Measurements from ENCODE around the gene ACTR8. TPM values are rescaled to one million over a fixed set of nuclear protein-coding genes. Genes with fewer than 3 reads are reported as not detected.
"Not testable (repeated sequence)": the region's sequence is repeated elsewhere in the genome, so short reads cannot be mapped to it uniquely, and the experiment has no call there.

The ACTR8 gene
- 27.1 and 38.9 TPM in 2 replicates for total RNA-seq (2014; rRNA removed; shearing (Covaris generic))

- peak; percentile 83 for DNase-seq (ENCODE audit: low read depth)
These were observed at the start of gene ACTR8 for GRCh38 chr3:53881691-53882593. Gene ACTR8 (minus strand): TSS chr3:53882152. CDS start chr3:53882101, 51 bp downstream.

DNA sequence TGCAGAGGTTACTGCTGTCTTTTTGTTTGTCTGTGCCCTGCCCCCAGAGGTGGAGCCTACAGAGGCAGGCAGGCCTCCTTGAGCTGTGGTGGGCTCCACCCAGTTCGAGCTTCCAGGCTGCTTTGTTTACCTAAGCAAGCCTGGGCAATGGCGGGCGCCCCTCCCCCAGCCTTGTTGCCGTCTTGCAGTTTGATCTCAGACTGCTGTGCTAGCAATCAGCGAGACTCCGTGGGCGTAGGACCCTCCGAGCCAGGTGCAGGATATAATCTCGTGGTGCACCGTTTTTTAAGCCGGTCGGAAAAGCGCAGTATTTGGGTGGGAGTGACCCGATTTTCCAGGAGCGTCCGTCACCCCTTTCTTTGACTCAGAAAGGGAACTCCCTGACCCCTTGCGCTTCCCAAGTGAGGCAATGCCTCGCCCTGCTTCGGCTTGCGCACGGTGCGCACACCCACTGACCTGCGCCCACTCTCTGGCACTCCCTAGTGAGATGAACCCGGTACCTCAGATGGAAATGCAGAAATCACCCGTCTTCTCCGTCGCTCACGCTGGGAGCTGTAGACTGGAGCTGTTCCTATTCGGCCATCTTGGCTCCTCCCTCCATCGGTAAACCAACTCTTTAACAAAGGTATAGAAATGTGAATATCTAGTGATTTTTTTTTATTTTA lies 45.4 kb upstream of the ACTR8 start:
- not testable (repeated sequence) for DNase-seq (ENCODE audit: low read depth)

- DNase-seq (ENCODE audit: low read depth), result no peak
These were observed 39.3 kb upstream of the ACTR8 start for GRCh38 chr3:53921296-53921695.

GRCh38 chr3:53919741-53920140 lies 37.8 kb upstream of the ACTR8 start:
- no peak for DNase-seq (ENCODE audit: low read depth)

- no peak for DNase-seq (ENCODE audit: low read depth)
These were observed 31.4 kb upstream of the ACTR8 start for GRCh38 chr3:53913401-53913800.

- no peak for DNase-seq (ENCODE audit: low read depth)
These were observed 20.8 kb upstream of the ACTR8 start for GRCh38 chr3:53902711-53903110.

GRCh38 chr3:53902067-53902466 lies 20.1 kb upstream of the ACTR8 start:
- no peak for DNase-seq (ENCODE audit: low read depth)

DNA sequence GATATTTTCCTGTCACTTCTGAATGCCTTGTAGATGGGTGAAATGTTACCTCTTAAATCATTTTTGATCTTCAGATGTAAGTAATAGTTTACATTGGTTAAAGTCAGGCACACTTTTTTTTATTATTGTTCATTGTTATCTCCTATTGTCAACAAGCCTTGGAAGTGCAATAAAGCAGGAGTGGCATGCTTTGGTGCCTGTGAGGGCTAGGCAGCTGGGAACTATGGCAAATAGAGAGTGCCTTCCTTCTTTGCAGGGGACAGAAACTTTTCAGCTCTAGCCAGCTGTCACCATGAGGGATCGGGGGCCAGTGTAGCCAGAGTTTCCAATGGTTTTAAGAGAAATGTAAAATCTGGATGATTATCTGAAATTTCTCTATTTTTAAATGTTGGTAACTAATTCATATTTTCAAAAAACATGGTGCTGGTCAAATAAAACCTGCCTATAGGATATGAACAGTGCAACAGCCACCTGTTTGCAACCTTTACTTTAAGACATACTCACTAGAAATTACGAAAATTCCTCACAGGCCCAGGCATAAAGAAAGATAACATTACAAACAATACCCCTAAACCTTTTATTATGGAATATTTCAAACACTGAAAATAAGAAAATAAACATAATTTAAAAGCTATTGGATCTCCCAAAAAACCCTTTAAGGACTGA lies 18.8 kb upstream of the ACTR8 start:
- no peak for DNase-seq (ENCODE audit: low read depth)

GRCh38 chr3:53899750-53900149 lies 17.8 kb upstream of the ACTR8 start:
- no peak for DNase-seq (ENCODE audit: low read depth)

DNA sequence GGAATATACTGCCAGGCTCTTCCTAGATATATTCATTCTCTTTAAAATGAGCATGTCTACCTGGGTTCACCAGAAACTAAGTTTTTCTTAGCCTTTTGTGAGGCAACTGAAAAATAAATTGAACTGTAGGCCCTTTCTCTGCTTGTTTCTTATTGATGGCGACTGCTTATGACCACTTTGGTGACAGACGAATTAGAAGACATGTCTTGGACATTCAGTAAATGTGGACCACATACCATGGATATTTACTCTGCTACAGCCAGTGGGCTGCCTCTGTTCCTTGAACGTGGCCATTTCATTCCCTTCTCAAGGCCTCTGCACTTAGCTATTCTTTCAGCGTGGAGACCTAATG lies 10.3 kb upstream of the ACTR8 start:
- DNase-seq (ENCODE audit: low read depth), result no peak

DNA sequence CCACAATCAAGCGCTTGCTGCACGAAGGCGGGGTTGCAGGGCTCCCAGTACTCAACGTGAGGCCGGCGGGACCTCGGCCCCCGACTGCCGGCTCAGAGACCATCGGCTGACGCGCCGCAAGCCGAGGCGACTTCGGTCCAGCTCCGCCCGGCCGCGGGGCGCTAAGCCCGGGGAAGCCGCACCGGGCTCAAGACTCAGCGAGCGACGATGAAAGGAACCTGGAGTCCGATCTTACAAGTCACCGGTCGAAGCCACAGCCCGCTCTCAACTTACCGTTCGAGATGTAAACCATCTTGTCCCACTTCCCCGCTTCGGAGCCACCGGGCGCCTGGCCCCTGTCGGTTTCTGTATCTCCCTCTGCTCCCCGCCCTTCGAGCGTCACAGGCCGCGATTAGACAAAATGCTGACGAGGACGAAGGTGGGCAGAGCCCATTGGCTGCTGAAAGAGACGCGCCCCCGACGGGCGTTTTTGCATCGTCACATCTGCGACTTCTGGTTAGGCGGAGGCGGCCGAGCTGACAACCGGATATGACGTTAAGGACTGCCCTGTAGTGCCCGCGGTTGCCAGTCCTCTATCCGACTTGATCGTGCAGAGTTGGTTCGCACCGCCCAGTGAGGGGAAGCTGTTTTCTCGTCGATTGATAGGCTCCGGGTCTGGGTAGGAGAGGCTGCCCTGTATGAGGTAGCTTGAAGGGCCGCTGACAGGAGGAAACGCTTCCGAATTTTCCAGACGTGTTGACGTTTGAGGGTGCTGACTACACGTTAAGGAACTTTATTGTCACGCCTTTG lies 9.7 kb upstream of the ACTR8 start, which contains the start of gene SELENOK:
Gene SELENOK (minus strand): TSS at position 363 of the 789 bp plus-strand sequence.
- peak; percentile 97 for DNase-seq (ENCODE audit: low read depth)

- DNase-seq (ENCODE audit: low read depth), result no peak
These were observed 8.9 kb upstream of the ACTR8 start for GRCh38 chr3:53890726-53891475.

DNA sequence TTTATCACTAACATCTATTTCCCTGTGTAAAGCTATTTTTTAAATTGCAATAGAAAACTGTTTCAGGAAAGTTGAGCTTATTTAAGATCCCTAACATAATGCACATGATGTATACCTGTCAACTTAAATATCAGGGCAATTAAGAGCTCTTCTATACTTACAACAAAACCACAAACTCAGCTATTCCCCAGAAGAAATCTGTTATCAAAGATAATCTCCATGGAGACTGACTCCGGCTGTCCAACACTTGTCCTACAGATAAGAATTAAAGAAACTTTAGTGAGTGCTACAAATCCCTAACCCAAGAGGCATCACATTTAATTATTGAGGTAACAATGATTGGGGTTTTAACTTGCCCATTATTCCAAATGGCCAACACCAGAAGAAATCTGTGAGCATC lies 6.3 kb upstream of the ACTR8 start:
- DNase-seq (ENCODE audit: low read depth), result no peak

DNA sequence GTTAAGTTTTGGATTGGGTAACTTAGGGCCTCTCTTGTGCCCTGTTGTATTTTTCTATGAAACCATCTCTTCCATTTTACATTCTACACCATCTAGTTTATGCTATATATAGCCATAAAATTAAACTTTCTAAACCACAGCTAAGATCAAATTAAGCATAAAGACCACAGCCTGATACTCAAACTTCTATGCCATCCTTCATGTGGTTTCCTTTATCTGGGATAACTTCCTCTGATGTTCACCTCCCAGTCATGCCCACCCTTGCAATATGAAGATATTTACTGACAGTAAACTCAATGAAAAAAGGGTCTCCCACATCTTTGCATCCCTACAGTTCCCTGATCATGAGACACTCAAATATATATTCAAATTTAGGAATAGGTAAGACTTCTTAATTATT lies 5.5 kb upstream of the ACTR8 start:
- DNase-seq (ENCODE audit: low read depth), result no peak

DNA sequence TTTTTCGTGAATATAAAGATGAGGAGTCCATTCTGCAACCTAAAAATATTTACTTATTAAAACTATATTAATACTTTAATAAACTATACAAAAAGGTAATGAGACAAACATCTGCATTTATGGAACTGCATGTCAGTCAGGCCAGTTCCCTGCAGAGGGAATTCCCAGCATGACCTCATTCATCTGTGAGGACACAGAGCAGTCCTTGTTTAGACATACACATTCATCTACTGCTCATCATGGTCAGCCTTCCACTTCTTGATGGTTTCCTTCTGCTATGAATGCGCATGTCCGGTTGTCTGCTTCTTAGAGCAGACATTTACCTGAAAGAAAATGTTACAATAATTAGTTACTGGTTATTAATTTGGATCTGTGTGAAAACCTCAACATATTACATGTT lies 3.3 kb upstream of the ACTR8 start:
- DNase-seq (ENCODE audit: low read depth), result peak; percentile 13

GRCh38 chr3:53884623-53885022 lies 2.7 kb upstream of the ACTR8 start:
- DNase-seq (ENCODE audit: low read depth), result no peak

- no peak for DNase-seq (ENCODE audit: low read depth)
These were observed 1.1 kb upstream of the ACTR8 start for GRCh38 chr3:53883008-53883407.

- DNase-seq (ENCODE audit: low read depth), result peak; percentile 2
These were observed 1.3 kb downstream of the ACTR8 start for GRCh38 chr3:53880396-53881345.

DNA sequence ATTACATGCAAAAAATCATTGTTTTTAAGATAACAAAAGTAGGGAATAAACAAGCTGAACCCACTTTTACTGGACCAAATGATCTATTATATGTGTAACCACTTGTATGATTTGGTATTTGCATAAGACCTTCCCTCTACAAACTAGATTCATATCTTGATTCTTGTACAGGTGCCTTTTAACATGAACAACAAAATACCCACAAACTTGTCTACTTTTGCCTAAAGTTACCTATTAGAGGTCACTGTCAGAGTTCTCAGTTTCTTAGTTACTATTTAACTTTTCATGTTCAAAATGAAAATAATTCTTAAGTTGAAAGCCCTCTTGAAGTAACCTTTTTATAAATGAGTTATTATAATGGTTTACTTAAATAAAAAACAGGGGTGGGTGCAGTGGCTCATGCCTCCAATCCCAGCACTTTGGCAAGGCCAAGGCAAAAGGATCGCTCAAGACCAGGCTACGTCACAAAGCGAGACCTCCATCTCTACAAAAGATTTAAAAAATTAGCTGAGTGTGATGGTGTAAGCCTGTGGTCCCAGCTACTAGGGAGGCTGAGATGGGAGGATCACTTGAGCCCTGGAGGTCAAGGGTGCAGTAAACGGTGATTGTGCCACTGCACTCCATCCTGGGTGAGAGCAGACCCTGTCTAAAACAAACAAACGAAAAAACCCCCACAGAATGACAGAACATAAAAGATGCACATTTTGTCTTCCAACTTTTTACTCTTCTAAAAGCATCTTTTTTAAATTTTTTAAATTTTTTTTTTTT lies 16.0 kb downstream of the ACTR8 start:
- no peak for DNase-seq (ENCODE audit: low read depth)
